ENCODE results near the gene RAPGEF4. TPM values are rescaled to one million over a fixed set of nuclear protein-coding genes. Genes with fewer than 3 reads are reported as not detected.

The RAPGEF4 gene
- total and polyA plus RNA-seq, 4 donors = 6.4 to 33.5 (median 8.6) TPM

DNA sequence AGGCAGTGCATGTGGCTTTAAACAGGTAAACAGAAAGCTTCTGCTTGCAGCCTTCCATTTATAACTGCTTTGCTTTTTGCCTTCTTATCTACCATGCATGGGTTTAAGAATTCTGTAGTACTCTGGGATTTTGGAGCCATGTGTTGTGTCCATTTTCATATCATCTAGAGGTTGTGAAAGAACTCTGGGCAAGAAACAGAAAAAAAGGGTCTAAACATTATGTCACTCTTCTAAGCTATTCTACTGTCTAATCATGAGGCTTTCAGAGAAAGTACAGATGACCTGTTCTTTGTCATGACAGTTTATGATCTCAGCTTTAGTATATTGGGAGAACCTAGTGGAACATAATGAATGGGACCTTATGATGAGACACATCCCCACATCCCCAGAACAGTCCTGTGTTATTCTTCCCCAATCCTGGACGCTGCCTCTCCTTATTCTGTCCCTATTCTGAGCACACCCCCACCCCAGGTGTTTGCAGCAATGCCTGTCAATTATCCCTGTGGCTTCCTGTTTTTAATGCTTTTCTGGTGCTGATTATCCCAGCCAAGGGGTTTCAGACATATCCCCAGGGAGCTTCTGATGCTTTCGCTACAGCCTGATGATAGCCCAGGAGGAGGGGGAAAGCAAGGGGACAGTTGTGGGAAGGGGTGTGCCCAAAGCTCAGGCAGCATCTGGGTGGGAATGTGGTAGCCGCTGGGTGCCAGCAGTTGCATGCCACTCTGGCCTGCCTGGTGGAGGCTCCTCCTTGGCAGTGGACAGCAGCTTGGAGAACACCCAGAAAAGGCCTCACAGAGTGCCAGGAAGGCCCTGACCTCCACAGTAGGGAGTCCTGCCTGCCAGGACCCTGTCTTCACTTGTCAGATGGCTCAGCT lies 170.5 kb downstream of the RAPGEF4 start:
- no peak for ATAC-seq (ENCODE audit: insufficient read depth, low FRiP score)
- DNase-seq = no peak
- H3K4me3 ChIP-seq = no peak overlapping the region

DNA sequence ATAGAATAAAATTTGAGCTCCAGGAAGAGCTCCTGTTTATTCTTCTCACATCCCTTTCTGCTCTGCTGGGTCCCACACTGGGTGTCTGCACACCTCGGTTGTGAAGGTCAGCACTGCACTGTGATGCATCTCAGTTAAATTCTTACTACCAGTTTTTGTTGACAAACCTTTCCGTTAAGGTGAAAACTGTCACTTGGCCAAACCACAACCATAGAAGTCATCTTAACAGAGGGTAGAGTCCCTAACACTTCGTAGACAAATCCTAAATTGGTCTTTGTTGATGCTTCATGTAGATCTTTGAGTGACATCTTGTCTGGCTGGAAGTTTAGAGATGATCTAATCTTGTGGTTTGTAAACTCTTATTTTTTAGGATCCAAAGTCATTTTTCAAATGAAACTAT lies 172.6 kb downstream of the RAPGEF4 start:
- Histone ChIP-seq H3K4me1 (ENCODE audit: control insufficient read depth in 5 of 5, insufficient read depth in 5 of 5, low read length in 5 of 5) (peaks cover 0 to 13% (median 0%) of the 10 kb centered on the region in 5 donors), H3K36me3 (ENCODE audit: control insufficient read depth in 4 of 4, insufficient read depth in 4 of 4, low read length in 4 of 4) (no peaks in the 10 kb centered on the region), H3K27ac (ENCODE audit: low read depth in 1 of 2, low read length in 1 of 2) (no peak overlapping the region), H3K27me3 (ENCODE audit: control insufficient read depth in 3 of 3, insufficient read depth in 3 of 3, low read length in 2 of 3) (peaks cover 0 to 6% (median 0%) of the 10 kb centered on the region in 3 donors), H3K9me3 (ENCODE audit: control insufficient read depth in 4 of 4, insufficient read depth in 3 of 4, low read length in 3 of 4) (no peaks in the 10 kb centered on the region), H3K9ac (ENCODE audit: insufficient read depth in 1 of 2, low read length in 2 of 2) (no peak overlapping the region), H3K4me3 (no peak overlapping the region)
- DNase-seq = no peak
- ATAC-seq (ENCODE audit: insufficient read depth, low FRiP score) = no peak
- WGBS, 2 donors = 78 to 83% methylated on average over 3 of the region's 3 CpGs
- TF ChIP-seq, protein P1, sequence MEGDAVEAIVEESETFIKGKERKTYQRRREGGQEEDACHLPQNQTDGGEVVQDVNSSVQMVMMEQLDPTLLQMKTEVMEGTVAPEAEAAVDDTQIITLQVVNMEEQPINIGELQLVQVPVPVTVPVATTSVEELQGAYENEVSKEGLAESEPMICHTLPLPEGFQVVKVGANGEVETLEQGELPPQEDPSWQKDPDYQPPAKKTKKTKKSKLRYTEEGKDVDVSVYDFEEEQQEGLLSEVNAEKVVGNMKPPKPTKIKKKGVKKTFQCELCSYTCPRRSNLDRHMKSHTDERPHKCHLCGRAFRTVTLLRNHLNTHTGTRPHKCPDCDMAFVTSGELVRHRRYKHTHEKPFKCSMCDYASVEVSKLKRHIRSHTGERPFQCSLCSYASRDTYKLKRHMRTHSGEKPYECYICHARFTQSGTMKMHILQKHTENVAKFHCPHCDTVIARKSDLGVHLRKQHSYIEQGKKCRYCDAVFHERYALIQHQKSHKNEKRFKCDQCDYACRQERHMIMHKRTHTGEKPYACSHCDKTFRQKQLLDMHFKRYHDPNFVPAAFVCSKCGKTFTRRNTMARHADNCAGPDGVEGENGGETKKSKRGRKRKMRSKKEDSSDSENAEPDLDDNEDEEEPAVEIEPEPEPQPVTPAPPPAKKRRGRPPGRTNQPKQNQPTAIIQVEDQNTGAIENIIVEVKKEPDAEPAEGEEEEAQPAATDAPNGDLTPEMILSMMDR (IDR thresholded peaks at IDR 0.05; ENCODE audit: control extremely low read depth, extremely low read depth) = no peak

More for the DNA sequence above, 170.5 kb downstream of the RAPGEF4 start:
- peaks cover 0 to 6% (median 0%) of the 10 kb centered on the region in 3 donors for H3K27me3 ChIP-seq (ENCODE audit: control insufficient read depth in 3 of 3, insufficient read depth in 3 of 3, low read length in 2 of 3)
- TF ChIP-seq, protein P1 (IDR thresholded peaks at IDR 0.05; ENCODE audit: control extremely low read depth, extremely low read depth) = no peak
- no peaks in the 10 kb centered on the region for H3K9me3 ChIP-seq (ENCODE audit: control insufficient read depth in 4 of 4, insufficient read depth in 3 of 4, low read length in 3 of 4)
- H3K9ac ChIP-seq (ENCODE audit: insufficient read depth in 1 of 2, low read length in 2 of 2) = no peak overlapping the region
- WGBS, 2 donors = 76 to 93% methylated on average over 3 of the region's 3 CpGs
- no peak overlapping the region for H3K27ac ChIP-seq (ENCODE audit: low read depth in 1 of 2, low read length in 1 of 2)
- no peaks in the 10 kb centered on the region for H3K36me3 ChIP-seq (ENCODE audit: control insufficient read depth in 4 of 4, insufficient read depth in 4 of 4, low read length in 4 of 4)
- H3K4me1 ChIP-seq (ENCODE audit: control insufficient read depth in 5 of 5, insufficient read depth in 5 of 5, low read length in 5 of 5) = peaks cover 0 to 13% (median 0%) of the 10 kb centered on the region in 5 donors

DNA sequence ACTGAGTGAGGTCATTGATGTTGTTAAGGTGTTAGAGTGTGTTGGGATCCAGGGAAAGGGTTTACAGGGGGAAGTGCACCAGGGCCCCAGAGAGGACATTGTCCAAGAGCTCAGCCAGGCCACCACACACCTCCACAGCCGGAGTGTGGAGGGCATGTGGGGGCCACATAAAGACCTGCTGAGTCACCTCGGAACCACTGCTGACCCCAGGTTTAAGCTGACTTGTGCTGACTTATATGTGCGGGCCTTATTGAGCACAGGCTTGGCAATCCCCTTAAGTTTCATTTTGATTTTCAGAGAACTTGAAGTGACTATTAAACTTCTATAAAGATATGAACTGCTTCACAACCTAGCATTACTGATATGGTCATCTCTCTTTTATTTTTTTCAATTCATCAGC lies 173.8 kb downstream of the RAPGEF4 start:
- H3K9ac ChIP-seq (ENCODE audit: insufficient read depth in 1 of 2, low read length in 2 of 2) = no peak overlapping the region
- no peaks in the 10 kb centered on the region for H3K9me3 ChIP-seq (ENCODE audit: control insufficient read depth in 4 of 4, insufficient read depth in 3 of 4, low read length in 3 of 4)
- ATAC-seq (ENCODE audit: insufficient read depth, low FRiP score) = no peak
- no peaks in the 10 kb centered on the region for H3K36me3 ChIP-seq (ENCODE audit: control insufficient read depth in 4 of 4, insufficient read depth in 4 of 4, low read length in 4 of 4)
- DNase-seq = no peak
- peaks cover 0 to 12% (median 0%) of the 10 kb centered on the region in 5 donors for H3K4me1 ChIP-seq (ENCODE audit: control insufficient read depth in 5 of 5, insufficient read depth in 5 of 5, low read length in 5 of 5)
- WGBS, 2 donors = 90 to 96% methylated on average over 3 of the region's 3 CpGs
- H3K4me3 ChIP-seq = no peak overlapping the region
- peaks cover 0 to 6% (median 0%) of the 10 kb centered on the region in 3 donors for H3K27me3 ChIP-seq (ENCODE audit: control insufficient read depth in 3 of 3, insufficient read depth in 3 of 3, low read length in 2 of 3)
- H3K27ac ChIP-seq (ENCODE audit: low read depth in 1 of 2, low read length in 1 of 2) = no peak overlapping the region
- TF ChIP-seq, protein P1 (IDR thresholded peaks at IDR 0.05; ENCODE audit: control extremely low read depth, extremely low read depth) = no peak
